AG04449 (cell line): ENCODE data around the gene ACTR10.

Experiments
- CTCF ChIA-PET: fragments of 350-600 bp; formaldehyde crosslinking; extraction: SDS; loops from one replicate; lab custom pipeline; 2021; ENCODE audit warnings: antibody characterized with exemption; lab: Yijun Ruan, JAX
- POLR2A ChIA-PET: fragments of 400-600, 350-600 bp; formaldehyde crosslinking; extraction: SDS; loops from one replicate; lab custom pipeline; 2020; ENCODE audit warnings: antibody characterized with exemption, inconsistent platforms; lab: Yijun Ruan, JAX
- DNase-seq: peaks from one replicate; pipeline ENCODE4 v3.0.0-alpha.2; 2010; ENCODE audit warnings: low read depth, low spot score
- H3K4me3 ChIP-seq: 2 replicates; pipeline ENCODE4 v1.5.1; 2011; ENCODE audit warnings: low read depth, mild to moderate bottlenecking, control low read depth, low read length
- TF ChIP-seq, protein P1 (sequence below): IDR thresholded peaks from one replicate; pipeline ENCODE4 v1.5.1; 2011; ENCODE audit warnings: mild to moderate bottlenecking, moderate library complexity, low read length, control low read depth, inconsistent platforms; ENCODE audit not compliant: insufficient read depth; ENCODE audit errors: missing control alignments

ACTR10 gene

GRCh38 chr14:58213176-58213575 lies 13.2 kb downstream of the ACTR10 start:
- POLR2A ChIA-PET = no interaction called here
- no peak overlapping the region for H3K4me3 ChIP-seq
- DNase-seq = no peak
- CTCF ChIA-PET = interaction anchor here (1.4 kb wide), 1 partner anchor 105 kb away, joined by 3 read pairs; no protein-coding TSS in a partner anchor
- TF ChIP-seq, protein P1, sequence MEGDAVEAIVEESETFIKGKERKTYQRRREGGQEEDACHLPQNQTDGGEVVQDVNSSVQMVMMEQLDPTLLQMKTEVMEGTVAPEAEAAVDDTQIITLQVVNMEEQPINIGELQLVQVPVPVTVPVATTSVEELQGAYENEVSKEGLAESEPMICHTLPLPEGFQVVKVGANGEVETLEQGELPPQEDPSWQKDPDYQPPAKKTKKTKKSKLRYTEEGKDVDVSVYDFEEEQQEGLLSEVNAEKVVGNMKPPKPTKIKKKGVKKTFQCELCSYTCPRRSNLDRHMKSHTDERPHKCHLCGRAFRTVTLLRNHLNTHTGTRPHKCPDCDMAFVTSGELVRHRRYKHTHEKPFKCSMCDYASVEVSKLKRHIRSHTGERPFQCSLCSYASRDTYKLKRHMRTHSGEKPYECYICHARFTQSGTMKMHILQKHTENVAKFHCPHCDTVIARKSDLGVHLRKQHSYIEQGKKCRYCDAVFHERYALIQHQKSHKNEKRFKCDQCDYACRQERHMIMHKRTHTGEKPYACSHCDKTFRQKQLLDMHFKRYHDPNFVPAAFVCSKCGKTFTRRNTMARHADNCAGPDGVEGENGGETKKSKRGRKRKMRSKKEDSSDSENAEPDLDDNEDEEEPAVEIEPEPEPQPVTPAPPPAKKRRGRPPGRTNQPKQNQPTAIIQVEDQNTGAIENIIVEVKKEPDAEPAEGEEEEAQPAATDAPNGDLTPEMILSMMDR = no peak

- DNase-seq = no peak
- ChIA-PET CTCF (no interaction called here), POLR2A (no interaction called here)
These were observed 15.4 kb downstream of the ACTR10 start for GRCh38 chr14:58215191-58215914.

GRCh38 chr14:58216544-58216943 lies 16.6 kb downstream of the ACTR10 start:
- DNase-seq = no peak
- no peak overlapping the region for H3K4me3 ChIP-seq
- CTCF ChIA-PET = interaction anchor here (1.0 to 1.1 kb wide), 2 partner anchors 8 to 15 kb away, joined by 3 to 5 read pairs; no protein-coding TSS in a partner anchor
- POLR2A ChIA-PET = interaction anchor here (1.1 kb wide), 1 partner anchor 17 kb away, joined by 5 read pairs; the partner anchor contains the start of gene ACTR10
- TF ChIP-seq, protein P1 = no peak

More at GRCh38 chr14:58215191-58215914, 15.4 kb downstream of the ACTR10 start:
- no peak overlapping the region for H3K4me3 ChIP-seq
- TF ChIP-seq, protein P1 = no peak

- POLR2A ChIA-PET = no interaction called here
- no peak for DNase-seq
- CTCF ChIA-PET = interaction anchor here (1.1 to 1.4 kb wide), 2 partner anchors 21 to 120 kb away, joined by 3 to 4 read pairs; no protein-coding TSS in a partner anchor
- TF ChIP-seq, protein P1 = no peak
- no peak overlapping the region for H3K4me3 ChIP-seq
These were observed 27.3 kb downstream of the ACTR10 start for GRCh38 chr14:58227096-58227819.

- CTCF ChIA-PET = no interaction called here
- no peak for DNase-seq
- TF ChIP-seq, protein P1 = no peak
- POLR2A ChIA-PET = no interaction called here
- H3K4me3 ChIP-seq = peak overlapping the region; percentile 12; the same call in 1 of the 2 replicates
These were observed 38.6 kb downstream of the ACTR10 start for GRCh38 chr14:58238252-58239243.
